ENCODE data around the gene F10. TPM values are rescaled to one million over a fixed set of nuclear protein-coding genes. Genes with fewer than 3 reads are reported as not detected.

Gene F10
- total and polyA plus RNA-seq, 2 experiments from 2014 or later, result 0.76 to 1.6 TPM

- no peak for TF ChIP-seq ZNF462 (CRISPR knock-in tag; IDR thresholded peaks at IDR 0.05)
- TF ChIP-seq, protein P1, sequence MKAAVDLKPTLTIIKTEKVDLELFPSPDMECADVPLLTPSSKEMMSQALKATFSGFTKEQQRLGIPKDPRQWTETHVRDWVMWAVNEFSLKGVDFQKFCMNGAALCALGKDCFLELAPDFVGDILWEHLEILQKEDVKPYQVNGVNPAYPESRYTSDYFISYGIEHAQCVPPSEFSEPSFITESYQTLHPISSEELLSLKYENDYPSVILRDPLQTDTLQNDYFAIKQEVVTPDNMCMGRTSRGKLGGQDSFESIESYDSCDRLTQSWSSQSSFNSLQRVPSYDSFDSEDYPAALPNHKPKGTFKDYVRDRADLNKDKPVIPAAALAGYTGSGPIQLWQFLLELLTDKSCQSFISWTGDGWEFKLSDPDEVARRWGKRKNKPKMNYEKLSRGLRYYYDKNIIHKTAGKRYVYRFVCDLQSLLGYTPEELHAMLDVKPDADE (IDR thresholded peaks at IDR 0.05), result no peak
- no peak for TF ChIP-seq EZH2 (IDR thresholded peaks at IDR 0.05; ENCODE audit: low read depth, unreplicated experiment)
- TF ChIP-seq, protein P2, sequence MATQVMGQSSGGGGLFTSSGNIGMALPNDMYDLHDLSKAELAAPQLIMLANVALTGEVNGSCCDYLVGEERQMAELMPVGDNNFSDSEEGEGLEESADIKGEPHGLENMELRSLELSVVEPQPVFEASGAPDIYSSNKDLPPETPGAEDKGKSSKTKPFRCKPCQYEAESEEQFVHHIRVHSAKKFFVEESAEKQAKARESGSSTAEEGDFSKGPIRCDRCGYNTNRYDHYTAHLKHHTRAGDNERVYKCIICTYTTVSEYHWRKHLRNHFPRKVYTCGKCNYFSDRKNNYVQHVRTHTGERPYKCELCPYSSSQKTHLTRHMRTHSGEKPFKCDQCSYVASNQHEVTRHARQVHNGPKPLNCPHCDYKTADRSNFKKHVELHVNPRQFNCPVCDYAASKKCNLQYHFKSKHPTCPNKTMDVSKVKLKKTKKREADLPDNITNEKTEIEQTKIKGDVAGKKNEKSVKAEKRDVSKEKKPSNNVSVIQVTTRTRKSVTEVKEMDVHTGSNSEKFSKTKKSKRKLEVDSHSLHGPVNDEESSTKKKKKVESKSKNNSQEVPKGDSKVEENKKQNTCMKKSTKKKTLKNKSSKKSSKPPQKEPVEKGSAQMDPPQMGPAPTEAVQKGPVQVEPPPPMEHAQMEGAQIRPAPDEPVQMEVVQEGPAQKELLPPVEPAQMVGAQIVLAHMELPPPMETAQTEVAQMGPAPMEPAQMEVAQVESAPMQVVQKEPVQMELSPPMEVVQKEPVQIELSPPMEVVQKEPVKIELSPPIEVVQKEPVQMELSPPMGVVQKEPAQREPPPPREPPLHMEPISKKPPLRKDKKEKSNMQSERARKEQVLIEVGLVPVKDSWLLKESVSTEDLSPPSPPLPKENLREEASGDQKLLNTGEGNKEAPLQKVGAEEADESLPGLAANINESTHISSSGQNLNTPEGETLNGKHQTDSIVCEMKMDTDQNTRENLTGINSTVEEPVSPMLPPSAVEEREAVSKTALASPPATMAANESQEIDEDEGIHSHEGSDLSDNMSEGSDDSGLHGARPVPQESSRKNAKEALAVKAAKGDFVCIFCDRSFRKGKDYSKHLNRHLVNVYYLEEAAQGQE (IDR thresholded peaks at IDR 0.05; ENCODE audit: unreplicated experiment), result no peak
- TF ChIP-seq, protein P3, sequence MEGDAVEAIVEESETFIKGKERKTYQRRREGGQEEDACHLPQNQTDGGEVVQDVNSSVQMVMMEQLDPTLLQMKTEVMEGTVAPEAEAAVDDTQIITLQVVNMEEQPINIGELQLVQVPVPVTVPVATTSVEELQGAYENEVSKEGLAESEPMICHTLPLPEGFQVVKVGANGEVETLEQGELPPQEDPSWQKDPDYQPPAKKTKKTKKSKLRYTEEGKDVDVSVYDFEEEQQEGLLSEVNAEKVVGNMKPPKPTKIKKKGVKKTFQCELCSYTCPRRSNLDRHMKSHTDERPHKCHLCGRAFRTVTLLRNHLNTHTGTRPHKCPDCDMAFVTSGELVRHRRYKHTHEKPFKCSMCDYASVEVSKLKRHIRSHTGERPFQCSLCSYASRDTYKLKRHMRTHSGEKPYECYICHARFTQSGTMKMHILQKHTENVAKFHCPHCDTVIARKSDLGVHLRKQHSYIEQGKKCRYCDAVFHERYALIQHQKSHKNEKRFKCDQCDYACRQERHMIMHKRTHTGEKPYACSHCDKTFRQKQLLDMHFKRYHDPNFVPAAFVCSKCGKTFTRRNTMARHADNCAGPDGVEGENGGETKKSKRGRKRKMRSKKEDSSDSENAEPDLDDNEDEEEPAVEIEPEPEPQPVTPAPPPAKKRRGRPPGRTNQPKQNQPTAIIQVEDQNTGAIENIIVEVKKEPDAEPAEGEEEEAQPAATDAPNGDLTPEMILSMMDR (conservative IDR thresholded peaks at IDR 0.05; ENCODE audit: low read depth in 2 of 2), result no peak
- TF ChIP-seq JUNB (IDR thresholded peaks at IDR 0.05; ENCODE audit: unreplicated experiment), result no peak
Observed at GRCh38 chr13:113186061-113186900, 63.7 kb downstream of the F10 start (continued).

Measured in GM23338 (cell line).